Type B pancreatic cell (in vitro differentiated cells): Measurements from ENCODE around the gene EEFSEC. TPM values are rescaled to one million over a fixed set of nuclear protein-coding genes. Genes with fewer than 3 reads are reported as not detected.

Experiments
- DNase-seq: peaks from one replicate; pipeline ENCODE4 v3.0.0; 2021; ENCODE audit warnings: mixed read lengths; ENCODE audit not compliant: unreplicated experiment; ENCODE audit errors: extremely low spot score
- H3K27ac Mint-ChIP-seq: 2 replicates; pipeline ENCODE4 v1.8.0; 2021; ENCODE audit warnings: mild to moderate bottlenecking, mixed read lengths
- H3K27me3 Mint-ChIP-seq: 2 replicates; pipeline ENCODE4 v1.8.0; 2021; ENCODE audit warnings: mixed read lengths
- H3K36me3 Mint-ChIP-seq: 2 replicates; pipeline ENCODE4 v1.8.0; 2021; ENCODE audit warnings: mixed read lengths
- H3K4me1 Mint-ChIP-seq: one replicate; pipeline ENCODE4 v1.8.0; 2021; ENCODE audit warnings: mixed read lengths; ENCODE audit not compliant: unreplicated experiment
- H3K4me3 Mint-ChIP-seq: 2 replicates; pipeline ENCODE4 v1.8.0; 2021; ENCODE audit warnings: mild to moderate bottlenecking, mixed read lengths
- H3K9me3 Mint-ChIP-seq: 2 replicates; pipeline ENCODE4 v1.8.0; 2021; ENCODE audit warnings: mixed read lengths
- CTCF ChIP-seq: fragments of 200-600 bp; sonication (generic); conservative IDR thresholded peaks from 2 replicates; pipeline ENCODE4 v1.5.0; 2021; ENCODE audit warnings: antibody characterized with exemption, mild to moderate bottlenecking
- total RNA-seq: library from RNA; stranded (reverse); gene quantifications from 2 replicates; pipeline ENCODE4 v1.2.1, GENCODE V29; 2021; ENCODE audit warnings: low replicate concordance

EEFSEC gene
- total RNA-seq, 1 donor from 2014 or later, result 16.6 TPM

GRCh38 chr3:128327606-128328031, 174.3 kb downstream of the EEFSEC start:
- H3K9me3 Mint-ChIP-seq, result no peaks in the 10 kb centered on the region
- H3K27ac Mint-ChIP-seq, result no peak overlapping the region
- no peaks in the 10 kb centered on the region for H3K36me3 Mint-ChIP-seq
- DNase-seq, result peak; percentile 47
- TF ChIP-seq CTCF, result no peak
- H3K4me1 Mint-ChIP-seq, result peaks cover 13% of the 10 kb centered on the region
- H3K4me3 Mint-ChIP-seq, result no peak overlapping the region
- no peaks in the 10 kb centered on the region for H3K27me3 Mint-ChIP-seq

- peaks cover 3% of the 10 kb centered on the region for H3K36me3 Mint-ChIP-seq
These were observed 175.5 kb downstream of the EEFSEC start for GRCh38 chr3:128328546-128329458.

GRCh38 chr3:128329491-128330213, 176.4 kb downstream of the EEFSEC start:
- no peak overlapping the region for H3K27ac Mint-ChIP-seq
- DNase-seq, result no peak

More at GRCh38 chr3:128328546-128329458, 175.5 kb downstream of the EEFSEC start:
- Mint-ChIP-seq H3K27me3 (no peaks in the 10 kb centered on the region), H3K4me1 (peaks cover 18% of the 10 kb centered on the region), H3K27ac (no peak overlapping the region), H3K9me3 (no peaks in the 10 kb centered on the region), H3K4me3 (no peak overlapping the region)
- TF ChIP-seq CTCF, result no peak
- peak; percentile 54 for DNase-seq

GRCh38 chr3:128330214-128330842, 177.0 kb downstream of the EEFSEC start:
- no peak overlapping the region for H3K27ac Mint-ChIP-seq
- no peaks in the 10 kb centered on the region for H3K9me3 Mint-ChIP-seq
- TF ChIP-seq CTCF, result no peak
- no peaks in the 10 kb centered on the region for H3K27me3 Mint-ChIP-seq
- no peak overlapping the region for H3K4me3 Mint-ChIP-seq
- peaks cover 23% of the 10 kb centered on the region for H3K4me1 Mint-ChIP-seq
- H3K36me3 Mint-ChIP-seq, result peaks cover 3% of the 10 kb centered on the region
- DNase-seq, result no peak

More at GRCh38 chr3:128329491-128330213, 176.4 kb downstream of the EEFSEC start:
- Mint-ChIP-seq H3K4me3 (no peak overlapping the region), H3K36me3 (peaks cover 3% of the 10 kb centered on the region), H3K4me1 (peaks cover 18% of the 10 kb centered on the region), H3K9me3 (no peaks in the 10 kb centered on the region), H3K27me3 (no peaks in the 10 kb centered on the region)
- no peak for TF ChIP-seq CTCF

GRCh38 chr3:128334086-128334645, 180.9 kb downstream of the EEFSEC start:
- Mint-ChIP-seq H3K27me3 (no peaks in the 10 kb centered on the region), H3K36me3 (peaks cover 3% of the 10 kb centered on the region), H3K4me3 (no peak overlapping the region), H3K4me1 (peaks cover 51% of the 10 kb centered on the region), H3K9me3 (no peaks in the 10 kb centered on the region), H3K27ac (no peak overlapping the region)
- no peak for TF ChIP-seq CTCF
- no peak for DNase-seq
